PC-3 (cell line): ENCODE measurements around the gene TP63. TPM values are rescaled to one million over a fixed set of nuclear protein-coding genes. Genes with fewer than 3 reads are reported as not detected.

Experiments used
- ATAC-seq: fragments of 200-7000 bp; cut with Tn5 transposase; 2 replicates; pipeline ENCODE4 v1.9.1; 2020; ENCODE audit warnings: mild to moderate bottlenecking, moderate library complexity
- BruUV-seq: library from RNA; stranded (reverse); fragments of 400-500 nt; replicated peaks from 2 replicates; lab custom pipeline; 2021; lab: Mats Ljungman, UMichigan
- CTCF ChIA-PET: fragments of 300-600 bp; sonication (Branson Sonifier 250); formaldehyde crosslinking; loops from one replicate; lab custom pipeline; 2022; ENCODE audit warnings: antibody characterized with exemption; lab: Charles Lee
- POLR2A ChIA-PET: fragments of 300-600 bp; sonication (Branson Sonifier 250); formaldehyde crosslinking; loops from one replicate; lab custom pipeline; 2022; ENCODE audit warnings: antibody characterized with exemption; ENCODE audit not compliant: unreplicated experiment; lab: Charles Lee
- DNase-seq: peaks from one replicate; pipeline ENCODE4 v3.0.0-alpha.2; 2015
- H2AFZ ChIP-seq: fragments of 300-600 bp; sonication (generic); 2 replicates; pipeline ENCODE4 v1.6.0; 2016; ENCODE audit warnings: antibody characterized with exemption, low read length
- H3F3A ChIP-seq: fragments of 300-600 bp; sonication (generic); one replicate; pipeline ENCODE4 v1.6.0; 2017; ENCODE audit warnings: antibody characterized with exemption, low read length, control low read depth, mild to moderate bottlenecking; ENCODE audit not compliant: unreplicated experiment
- H3K27ac ChIP-seq: fragments of 300-600 bp; sonication (generic); 2 replicates; pipeline ENCODE4 v1.5.1; 2016; ENCODE audit warnings: mild to moderate bottlenecking, low read length
- H3K27me3 ChIP-seq: fragments of 300-600 bp; sonication (generic); 2 replicates; pipeline ENCODE4 v1.6.1; 2016; ENCODE audit warnings: low read length, mixed read lengths
- H3K36me3 ChIP-seq: fragments of 300-600 bp; sonication (generic); 2 replicates; pipeline ENCODE4 v1.6.1; 2016; ENCODE audit warnings: low read depth, mixed run types, low read length, mixed read lengths
- H3K4me1 ChIP-seq: fragments of 300-600 bp; sonication (generic); 2 replicates; pipeline ENCODE4 v1.5.1; 2016; ENCODE audit warnings: low read length; ENCODE audit not compliant: insufficient read depth
- H3K4me2 ChIP-seq: fragments of 300-600 bp; sonication (generic); 2 replicates; pipeline ENCODE4 v1.6.0; 2016; ENCODE audit warnings: low read length
- H3K4me3 ChIP-seq: fragments of 300-600 bp; sonication (generic); 2 replicates; pipeline ENCODE4 v1.5.1; 2016; ENCODE audit warnings: mild to moderate bottlenecking, low read length, mixed read lengths
- H3K79me2 ChIP-seq: fragments of 300-600 bp; sonication (generic); 2 replicates; pipeline ENCODE4 v1.6.1; 2017; ENCODE audit warnings: low read length, mixed read lengths
- H3K9ac ChIP-seq: fragments of 300-600 bp; sonication (generic); 2 replicates; pipeline ENCODE4 v1.6.0; 2016; ENCODE audit warnings: mild to moderate bottlenecking, low read length
- H3K9me2 ChIP-seq: fragments of 300-600 bp; sonication (generic); replicated peaks from 2 replicates; pipeline ENCODE4 v1.6.1; 2016; ENCODE audit warnings: mixed run types, low read length, mixed read lengths
- H3K9me3 ChIP-seq: fragments of 300-600 bp; sonication (generic); 2 replicates; pipeline ENCODE4 v1.6.1; 2016; ENCODE audit warnings: low read length, mixed read lengths
- H4K20me1 ChIP-seq: fragments of 300-600 bp; sonication (generic); 2 replicates; pipeline ENCODE4 v1.6.1; 2016; ENCODE audit warnings: low read length, mixed read lengths
- CTCF ChIP-seq: fragments of 300-600 bp; sonication (generic); conservative IDR thresholded peaks from 2 replicates; pipeline ENCODE4 v1.5.1; 2017; ENCODE audit warnings: antibody characterized with exemption, low read depth, mild to moderate bottlenecking, low read length
- EZH2 ChIP-seq: fragments of 300-600 bp; sonication (generic); IDR thresholded peaks from one replicate; pipeline ENCODE4 v1.6.1; 2017; ENCODE audit warnings: antibody characterized with exemption, mild to moderate bottlenecking, low read length; ENCODE audit not compliant: unreplicated experiment
- EZH2phosphoT487 ChIP-seq: fragments of 300-600 bp; sonication (generic); IDR thresholded peaks from 2 replicates; pipeline ENCODE4 v1.6.1; 2018; ENCODE audit warnings: mild to moderate bottlenecking, antibody characterized with exemption, low read length, borderline replicate concordance
- intact Hi-C: fragments of 100-400 bp; cut with micrococcal nuclease; formaldehyde crosslinking; loops from 2 replicates; pipeline ENCODE4 v1.9.0; 2023
- total RNA-seq: library from RNA; depleted of rRNA; stranded (reverse); fragments of >200 nt; gene quantifications from 2 replicates; pipeline ENCODE4 v1.2.3, GENCODE V29; 2014

The TP63 gene
- total RNA-seq, 1 experiment from 2014 or later, result 0.29 TPM

DNA sequence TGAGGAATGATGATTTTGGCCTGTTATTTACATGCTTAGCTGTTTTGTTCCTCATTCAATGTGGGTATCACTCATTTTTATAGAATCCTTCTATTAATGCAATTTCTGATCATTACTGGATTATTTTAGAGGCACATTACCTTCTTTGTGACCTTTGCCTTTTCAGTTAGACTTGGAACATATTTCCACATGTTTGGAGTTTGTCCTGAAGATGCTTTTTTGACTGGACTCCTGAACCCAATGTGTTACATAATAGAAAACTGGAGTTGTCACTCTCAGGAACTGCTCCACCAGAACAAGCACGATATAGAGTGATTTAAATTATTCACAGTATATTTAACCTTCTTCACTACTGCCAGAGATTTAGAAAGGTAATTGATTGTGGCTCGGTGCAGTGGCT, 59.5 kb downstream of the TP63 start:
- Histone ChIP-seq H3K4me1 (peaks cover 31% of the 10 kb centered on the region), H3K27me3 (no peaks in the 10 kb centered on the region), H3F3A (peaks cover 5% of the 10 kb centered on the region), H3K4me3 (no peak overlapping the region), H3K79me2 (no peaks in the 10 kb centered on the region), H3K9ac (no peak overlapping the region), H3K36me3 (no peaks in the 10 kb centered on the region), H4K20me1 (no peaks in the 10 kb centered on the region), H2AFZ (no peak overlapping the region), H3K9me2 (no peaks in the 10 kb centered on the region), H3K4me2 (no peak overlapping the region), H3K27ac (no peak overlapping the region), H3K9me3 (no peaks in the 10 kb centered on the region)
- BruUV-seq, result no TSS peak
- intact Hi-C loops, result no loop called here
- TF ChIP-seq EZH2phosphoT487 (no peak), EZH2 (no peak), CTCF (no peak)
- ChIA-PET POLR2A (no interaction called here), CTCF (no interaction called here)
- ATAC-seq (no peak), DNase-seq (no peak)

GRCh38 chr3:189695400-189695799, 64.2 kb downstream of the TP63 start:
- no peaks in the 10 kb centered on the region for H4K20me1 ChIP-seq
- H3K9me2 ChIP-seq, result no peaks in the 10 kb centered on the region
- no peaks in the 10 kb centered on the region for H3K36me3 ChIP-seq
- ATAC-seq (no peak), DNase-seq (no peak)
- no peak overlapping the region for H2AFZ ChIP-seq
- no peak overlapping the region for H3K9ac ChIP-seq
- no peaks in the 10 kb centered on the region for H3F3A ChIP-seq
- no peaks in the 10 kb centered on the region for H3K9me3 ChIP-seq
- H3K79me2 ChIP-seq, result no peaks in the 10 kb centered on the region
- no TSS peak for BruUV-seq
- no peaks in the 10 kb centered on the region for H3K27me3 ChIP-seq
- POLR2A ChIA-PET, result no interaction called here
- CTCF ChIA-PET, result no interaction called here
- TF ChIP-seq EZH2 (no peak), EZH2phosphoT487 (no peak), CTCF (no peak)
- H3K27ac ChIP-seq, result no peak overlapping the region
- intact Hi-C loops, result no loop called here
- 0 out of 2 replicates have a peak, but pooled peaks cover 3% of the 10 kb centered on the region for H3K4me1 ChIP-seq
- no peak overlapping the region for H3K4me2 ChIP-seq
- no peak overlapping the region for H3K4me3 ChIP-seq

GRCh38 chr3:189698811-189699210, 67.6 kb downstream of the TP63 start:
- CTCF ChIA-PET, result no interaction called here
- no peaks in the 10 kb centered on the region for H3K36me3 ChIP-seq
- no TSS peak for BruUV-seq

More at GRCh38 chr3:189698811-189699210, 67.6 kb downstream of the TP63 start:
- H3K9me3 ChIP-seq, result no peaks in the 10 kb centered on the region
- intact Hi-C loops, result no loop called here
- POLR2A ChIA-PET, result no interaction called here
- H3F3A ChIP-seq, result no peaks in the 10 kb centered on the region
- no peak overlapping the region for H3K4me3 ChIP-seq
- H4K20me1 ChIP-seq, result no peaks in the 10 kb centered on the region
- ATAC-seq, result no peak
- no peak overlapping the region for H3K9ac ChIP-seq
- H2AFZ ChIP-seq, result no peak overlapping the region
- no peaks in the 10 kb centered on the region for H3K79me2 ChIP-seq
- no peak for DNase-seq
- no peak overlapping the region for H3K4me2 ChIP-seq
- H3K27me3 ChIP-seq, result no peaks in the 10 kb centered on the region
- TF ChIP-seq EZH2phosphoT487 (no peak), EZH2 (no peak), CTCF (no peak)
- no peaks in the 10 kb centered on the region for H3K9me2 ChIP-seq
- no peak overlapping the region for H3K27ac ChIP-seq
- 0 out of 2 replicates have a peak, but pooled peaks cover 3% of the 10 kb centered on the region for H3K4me1 ChIP-seq
